ENCODE measurements around the gene KRT8.
A peak's percentile ranks its signal among the peaks of the same experiment; 100 is the strongest.
"Not testable (repeated sequence)": the region's sequence is repeated elsewhere in the genome, so short reads cannot be mapped to it uniquely, and the experiment has no call there.

KRT8 gene

GRCh38 chr12:52901715-52902541 is 2.9 kb downstream of the KRT8 start:
- DNase-seq, result no peak

DNA sequence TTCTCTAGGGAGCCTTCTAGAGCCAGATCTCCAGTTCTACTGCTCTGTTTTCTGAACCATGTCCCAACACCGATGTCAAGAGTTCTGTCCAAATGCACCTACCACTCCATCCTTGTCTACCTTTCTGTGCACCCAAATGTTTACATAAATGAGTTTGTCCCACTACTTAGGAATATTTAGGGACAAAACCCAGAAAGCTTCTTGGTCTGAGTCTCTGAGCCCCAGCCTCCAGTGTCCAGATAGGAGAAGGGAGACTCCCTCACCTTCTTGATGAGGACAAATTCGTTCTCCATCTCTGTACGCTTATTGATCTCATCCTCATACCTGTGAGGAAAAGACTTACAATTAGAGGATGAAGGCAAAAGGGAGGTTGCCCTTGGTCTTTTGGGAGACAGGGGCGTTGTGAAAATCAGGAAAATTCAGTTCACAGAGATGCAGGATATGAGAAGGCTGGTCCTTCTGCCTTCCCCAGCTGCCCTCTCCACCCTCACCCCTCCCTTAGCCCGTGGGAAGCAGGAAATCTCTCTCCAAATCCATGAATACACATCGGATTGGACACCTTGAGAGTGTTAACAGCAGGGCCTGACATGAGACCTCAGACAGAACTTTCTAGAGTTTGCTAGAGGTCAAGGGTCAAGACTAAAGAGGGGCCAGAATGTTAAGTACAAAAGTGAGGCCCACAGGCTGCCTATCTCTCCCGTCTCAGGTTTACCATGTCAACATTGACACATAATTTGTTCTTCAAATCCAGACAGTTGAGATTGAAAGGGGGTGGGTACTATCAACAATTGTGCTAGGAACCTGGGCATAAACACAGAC is 3.8 kb downstream of the KRT8 start:
- no peak for DNase-seq

- DNase-seq, result no peak
Observed at GRCh38 chr12:52900166-52900895, 4.5 kb downstream of the KRT8 start.

DNA sequence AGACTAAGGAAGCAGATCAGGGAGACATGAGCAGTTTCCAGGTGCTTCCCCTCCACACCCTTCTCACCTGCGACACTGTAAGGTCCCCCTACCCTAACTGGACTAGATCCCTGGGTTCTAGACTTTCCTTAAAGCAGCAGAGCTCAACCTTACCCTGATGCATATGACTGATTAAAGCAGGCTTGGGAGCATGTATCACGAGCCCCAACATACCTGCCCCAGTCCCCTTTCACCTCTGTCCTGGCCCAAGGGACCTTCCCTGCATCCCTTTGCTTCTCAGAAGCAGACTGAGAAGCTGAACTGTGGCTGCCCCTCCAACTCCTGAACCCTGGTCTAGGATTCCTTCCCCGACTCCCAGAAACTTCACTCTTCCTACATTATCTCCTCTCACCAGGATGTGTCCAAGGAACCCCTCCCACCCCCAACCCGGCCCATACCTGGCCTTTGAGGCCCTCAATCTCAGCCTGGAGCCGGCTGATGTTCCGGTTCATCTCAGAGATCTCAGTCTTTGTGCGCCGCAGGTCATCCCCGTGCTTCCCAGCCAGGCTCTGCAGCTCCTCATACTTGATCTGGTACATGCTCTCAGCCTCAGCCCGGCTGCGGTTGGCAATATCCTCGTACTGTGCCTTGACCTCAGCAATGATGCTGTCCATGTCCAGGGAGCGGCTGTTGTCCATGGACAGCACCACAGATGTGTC is 5.4 kb downstream of the KRT8 start:
- DNase-seq, result no peak

DNA sequence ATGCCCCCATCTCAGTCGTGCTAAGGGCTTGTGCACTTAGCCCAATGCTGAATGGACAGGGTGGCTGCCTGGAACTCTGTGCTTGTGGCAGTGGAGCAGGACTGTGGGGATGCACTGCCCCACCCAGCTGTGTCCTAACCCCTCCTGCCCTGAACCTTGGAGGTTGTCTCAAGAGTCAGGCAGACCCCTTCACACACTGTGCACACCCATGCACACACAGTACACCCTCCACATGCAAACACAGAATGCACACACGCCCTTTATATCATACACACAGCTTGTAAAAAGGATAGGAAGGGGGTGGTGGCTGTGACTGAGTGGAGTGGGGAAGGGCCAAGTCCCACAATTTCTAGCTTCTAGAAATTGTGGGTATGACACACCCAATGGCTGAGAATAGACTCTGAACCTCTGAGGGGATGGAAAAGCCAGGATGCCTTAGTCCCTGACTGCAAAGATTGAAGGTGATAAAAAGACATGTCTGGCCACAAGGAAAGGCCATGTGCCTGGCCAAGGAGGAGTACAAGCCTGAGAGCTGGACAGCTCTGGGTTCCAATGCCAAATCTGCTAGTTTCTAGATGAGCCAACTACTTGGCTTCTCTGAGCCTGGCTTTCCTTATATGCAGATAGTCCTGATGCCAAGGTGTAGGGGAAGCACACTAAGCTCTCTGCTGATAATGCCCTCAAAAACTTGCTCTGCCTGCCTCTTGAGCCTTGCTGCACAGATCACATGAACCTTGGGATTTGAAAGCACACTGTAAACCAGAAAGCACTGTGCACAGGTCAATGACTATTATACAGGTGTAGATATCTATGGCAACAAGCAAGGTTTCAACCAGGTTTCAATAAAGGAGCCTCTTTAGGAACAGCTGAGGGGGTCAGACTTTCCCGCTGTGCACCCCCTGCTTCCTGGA is 8.4 kb downstream of the KRT8 start:
- no peak for DNase-seq

DNA sequence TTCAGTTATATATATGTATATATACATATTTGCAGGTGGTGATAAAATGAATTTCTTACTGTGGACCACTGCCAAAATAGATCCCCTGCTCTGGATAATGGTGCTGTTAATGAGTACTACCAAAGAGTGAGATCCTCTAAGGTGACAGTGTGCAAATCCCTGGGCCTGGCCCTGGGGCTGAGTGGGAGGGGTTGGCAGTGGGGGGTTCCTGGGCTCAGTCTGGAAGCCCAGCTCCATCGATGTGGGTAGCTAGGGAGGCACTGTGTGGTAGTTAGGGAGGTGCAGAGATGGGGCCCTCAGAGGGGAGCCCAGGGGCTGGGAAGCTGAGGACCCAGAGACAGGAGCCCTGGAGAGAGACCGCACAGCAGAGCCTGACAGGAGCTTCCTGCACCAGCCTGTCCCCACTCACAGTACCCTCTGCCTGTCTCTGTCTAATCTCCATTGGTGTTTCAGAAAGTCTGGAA is 9.1 kb downstream of the KRT8 start:
- no peak for DNase-seq

DNA sequence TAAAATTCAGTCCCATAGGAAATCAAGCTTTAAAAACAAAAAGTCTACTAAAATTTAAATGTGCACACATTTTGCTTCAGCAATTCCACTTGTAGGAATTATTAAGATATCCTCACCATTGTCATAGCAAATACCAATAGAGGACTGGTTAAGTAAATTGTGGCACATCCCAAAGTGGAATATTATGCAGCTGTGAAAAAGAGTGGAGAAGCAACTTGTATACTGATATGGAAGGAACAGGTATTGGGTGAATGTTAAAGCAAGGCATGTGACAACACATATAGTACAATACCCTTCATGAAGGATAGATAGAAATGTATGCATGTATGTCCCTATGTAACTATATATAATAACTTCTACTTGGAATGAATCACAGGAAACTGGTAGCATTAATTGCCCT is 11.9 kb downstream of the KRT8 start:
- DNase-seq, result no peak

DNA sequence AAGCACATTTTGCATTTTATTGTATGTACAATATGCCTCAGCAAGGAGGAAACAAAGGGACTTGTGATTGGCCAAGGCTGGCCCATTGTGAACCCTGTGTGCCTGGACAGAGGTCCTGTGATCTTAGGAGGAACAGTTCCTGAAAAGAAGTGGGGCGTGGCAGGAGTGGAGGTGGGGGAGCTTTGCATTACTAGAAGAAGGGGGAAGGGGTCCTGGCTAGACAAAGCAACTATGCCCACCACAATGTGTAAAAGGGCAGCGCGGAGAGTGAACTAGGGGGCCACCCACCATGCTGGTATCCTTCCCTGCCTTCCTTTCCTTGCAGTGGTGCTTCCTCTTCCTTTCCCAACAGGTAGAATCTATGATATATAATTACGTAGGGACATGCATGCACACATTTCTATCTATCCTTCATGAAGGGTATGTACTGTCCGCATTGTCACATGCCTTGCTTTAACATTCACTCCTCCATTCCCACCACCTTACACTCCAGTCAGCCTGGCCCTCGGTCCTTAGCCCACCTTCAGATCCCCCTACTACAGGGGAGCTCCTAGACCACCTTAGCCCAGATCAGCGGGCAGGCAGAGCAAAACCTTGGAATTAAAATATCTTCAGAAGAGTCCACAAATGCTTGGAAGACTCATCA is 12.5 kb downstream of the KRT8 start:
- no peak for DNase-seq

- DNase-seq, result no peak
Observed at GRCh38 chr12:52891044-52891443, 13.8 kb downstream of the KRT8 start.

- DNase-seq, result no peak
Observed at GRCh38 chr12:52890417-52890816, 14.5 kb downstream of the KRT8 start.

GRCh38 chr12:52884526-52885293 is 20.2 kb downstream of the KRT8 start:
- DNase-seq, result peak; percentile 73

- not testable (repeated sequence) for DNase-seq
Observed at GRCh38 chr12:52880499-52880898, 24.4 kb downstream of the KRT8 start.

DNA sequence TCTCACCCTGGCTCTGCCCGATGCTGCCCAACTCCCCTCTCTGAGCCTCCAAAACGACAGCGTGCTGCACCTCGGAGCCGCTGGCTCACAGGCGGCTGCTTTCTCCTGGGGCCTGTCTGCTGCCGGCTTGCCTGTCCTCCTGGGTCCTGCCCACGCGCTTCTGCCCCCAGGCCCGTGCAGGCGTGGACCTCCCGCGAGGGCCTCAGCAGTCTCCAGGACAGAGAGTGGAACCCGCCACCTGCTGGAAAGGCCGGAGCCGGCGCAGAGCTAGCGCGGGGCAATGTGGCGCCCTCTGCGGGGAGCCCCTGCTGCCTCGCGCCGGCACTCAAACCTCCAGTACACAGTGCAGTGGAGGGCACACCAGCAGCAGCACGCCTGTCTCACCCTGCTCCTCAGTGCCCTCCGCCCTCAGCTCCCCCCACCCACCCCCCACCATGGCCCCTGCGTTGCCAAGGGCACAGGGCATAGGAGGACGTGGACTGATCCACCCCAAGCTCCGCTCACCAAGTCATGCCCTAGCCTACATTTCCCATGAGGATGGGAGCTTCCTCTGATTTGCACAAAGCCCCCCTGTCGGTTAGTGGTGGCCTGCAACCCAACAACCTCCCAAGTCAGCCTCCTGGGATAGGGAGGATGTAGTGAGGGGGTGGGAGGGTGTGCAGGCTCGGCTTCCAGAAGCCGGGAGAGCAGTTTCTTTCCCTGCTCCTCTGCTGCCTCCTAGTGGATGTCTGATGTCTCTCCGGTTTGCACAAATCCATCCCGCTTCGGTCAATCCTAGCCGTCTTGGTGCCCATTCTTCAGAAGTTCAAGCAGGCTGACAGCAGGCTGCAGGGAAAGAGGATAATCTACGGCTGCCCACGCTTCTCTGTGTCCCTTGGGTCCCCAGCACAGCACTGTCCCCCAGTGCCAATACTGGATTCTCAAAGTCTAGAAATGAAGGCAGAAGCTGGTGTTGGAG is 25.2 kb downstream of the KRT8 start:
- DNase-seq, result peak; percentile 81

GRCh38 chr12:52878507-52879393 is 26.1 kb downstream of the KRT8 start:
- DNase-seq, result no peak

DNA sequence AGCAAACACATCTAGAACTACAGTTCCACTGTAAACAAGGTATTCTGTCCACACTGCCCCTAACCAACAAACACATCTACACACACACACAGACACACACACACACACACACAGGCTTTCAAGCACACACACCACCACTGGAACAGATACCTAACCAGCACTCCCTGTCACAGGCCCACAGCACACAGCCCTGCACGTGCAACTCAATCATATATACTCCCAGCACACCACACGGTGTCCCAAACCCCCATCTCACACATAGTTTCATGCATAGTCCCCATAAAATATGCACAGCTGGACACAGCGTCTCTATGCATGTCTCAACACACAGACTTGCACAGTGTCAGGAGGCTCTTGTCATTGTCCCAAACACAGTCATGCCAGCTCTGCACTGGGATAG is 27.6 kb downstream of the KRT8 start:
- DNase-seq, result no peak

DNA sequence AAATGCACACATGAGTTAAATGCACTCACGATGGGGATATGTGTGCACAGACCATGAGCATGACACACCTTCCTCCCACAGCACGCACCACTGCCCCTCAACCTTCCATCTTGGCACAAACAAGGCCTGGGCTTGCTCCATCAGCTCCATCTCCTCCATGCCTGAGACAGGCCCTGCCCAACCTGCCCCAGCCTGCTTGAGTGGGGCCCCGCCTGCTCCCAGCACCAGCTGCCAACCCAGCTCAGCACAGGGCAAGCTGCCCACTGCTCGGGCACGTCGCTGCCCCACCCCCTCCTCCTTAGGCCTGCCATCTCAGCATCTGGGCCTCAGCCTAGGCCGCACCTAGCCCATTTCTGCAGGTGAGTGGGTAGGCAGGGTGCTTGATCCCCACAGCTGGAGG is 28.5 kb downstream of the KRT8 start:
- no peak for DNase-seq

DNA sequence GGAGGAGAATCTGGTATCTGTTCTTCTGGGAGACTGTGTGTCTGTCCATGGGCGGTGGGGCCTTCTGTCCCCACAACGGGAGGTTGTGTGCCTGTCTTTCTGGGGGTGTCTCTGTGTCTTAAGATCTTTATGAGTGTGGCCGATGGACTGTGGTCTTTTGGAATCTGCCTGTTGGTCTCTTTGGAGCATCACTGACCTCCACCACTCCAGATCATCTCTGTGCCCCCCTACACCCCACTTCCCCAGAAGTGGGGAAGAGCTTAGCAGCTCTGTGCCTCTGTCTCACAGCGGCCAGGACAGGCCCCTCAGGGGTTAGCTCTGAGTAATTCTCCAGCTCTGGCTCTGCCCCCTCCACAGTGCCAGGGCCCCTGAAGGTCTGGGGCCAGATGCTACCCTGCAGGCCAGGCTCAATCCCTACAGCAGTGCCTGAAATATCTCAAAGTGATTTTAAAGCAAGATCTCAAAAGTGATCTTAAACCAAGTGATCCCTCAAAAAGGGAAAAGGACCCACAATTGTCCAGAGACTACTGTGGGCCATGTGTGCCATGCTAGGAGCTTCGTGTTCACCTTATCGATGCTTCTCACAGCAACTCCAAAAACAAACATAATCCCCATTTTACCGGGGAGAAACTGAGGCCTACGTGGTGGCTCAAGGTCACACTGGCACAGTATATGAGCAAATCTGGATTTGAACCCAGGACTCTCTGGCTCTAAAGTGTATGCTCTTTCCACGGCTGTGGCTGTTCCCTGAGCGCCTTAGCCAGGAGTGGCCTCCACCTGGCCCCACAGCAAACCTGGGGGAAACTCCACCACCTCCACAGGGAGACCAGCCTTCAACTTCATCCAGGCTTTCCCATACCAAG is 30.1 kb downstream of the KRT8 start:
- DNase-seq, result no peak
